WTC11 (cell line): ENCODE results near the gene SPHKAP.

Experiments
- ARID4B ChIP-seq: sonication (generic); formaldehyde crosslinking; IDR thresholded peaks from 2 replicates; pipeline ENCODE4 v1.8.0; 2023; ENCODE audit warnings: missing genetic modification reagents, mild to moderate bottlenecking, borderline replicate concordance
- ATF2 ChIP-seq: sonication (generic); formaldehyde crosslinking; IDR thresholded peaks from 2 replicates; pipeline ENCODE4 v1.8.1; 2022; ENCODE audit warnings: low read depth, missing genetic modification reagents, borderline replicate concordance
- ELF4 ChIP-seq: sonication (generic); formaldehyde crosslinking; IDR thresholded peaks from 2 replicates; pipeline ENCODE4 v1.8.1; 2022; ENCODE audit warnings: low read depth, mild to moderate bottlenecking, moderate library complexity, missing genetic modification reagents
- GABPB1 ChIP-seq: sonication (generic); formaldehyde crosslinking; IDR thresholded peaks from 2 replicates; pipeline ENCODE4 v1.8.1; 2023; ENCODE audit warnings: mild to moderate bottlenecking, missing genetic modification reagents
- JUN ChIP-seq: sonication (generic); formaldehyde crosslinking; IDR thresholded peaks from 2 replicates; pipeline ENCODE4 v1.8.0; 2023; ENCODE audit warnings: mild to moderate bottlenecking, missing genetic modification reagents
- NR2C2 ChIP-seq: sonication (generic); formaldehyde crosslinking; IDR thresholded peaks from 2 replicates; pipeline ENCODE4 v1.8.0; 2022; ENCODE audit warnings: mild to moderate bottlenecking, missing genetic modification reagents
- RELA ChIP-seq: sonication (generic); formaldehyde crosslinking; IDR thresholded peaks from 2 replicates; pipeline ENCODE4 v1.8.1; 2022; ENCODE audit warnings: missing genetic modification reagents, mild to moderate bottlenecking, borderline replicate concordance
- SP1 ChIP-seq: sonication (generic); formaldehyde crosslinking; conservative IDR thresholded peaks from 2 replicates; pipeline ENCODE4 v1.8.1; 2022; ENCODE audit warnings: missing genetic modification reagents
- USF2 ChIP-seq: sonication (generic); formaldehyde crosslinking; IDR thresholded peaks from 2 replicates; pipeline ENCODE4 v1.8.1; 2023; ENCODE audit warnings: mild to moderate bottlenecking, missing genetic modification reagents, moderate library complexity
- ZNF219 ChIP-seq: sonication (generic); formaldehyde crosslinking; IDR thresholded peaks from 2 replicates; pipeline ENCODE4 v1.8.0; 2023; ENCODE audit warnings: missing genetic modification reagents, mild to moderate bottlenecking, borderline replicate concordance
- TF ChIP-seq, protein P1 (sequence below): fragments of 200-600 bp; IDR thresholded peaks from 2 replicates; pipeline ENCODE4 v1.8.0; 2022; ENCODE audit warnings: antibody characterized with exemption

DNA sequence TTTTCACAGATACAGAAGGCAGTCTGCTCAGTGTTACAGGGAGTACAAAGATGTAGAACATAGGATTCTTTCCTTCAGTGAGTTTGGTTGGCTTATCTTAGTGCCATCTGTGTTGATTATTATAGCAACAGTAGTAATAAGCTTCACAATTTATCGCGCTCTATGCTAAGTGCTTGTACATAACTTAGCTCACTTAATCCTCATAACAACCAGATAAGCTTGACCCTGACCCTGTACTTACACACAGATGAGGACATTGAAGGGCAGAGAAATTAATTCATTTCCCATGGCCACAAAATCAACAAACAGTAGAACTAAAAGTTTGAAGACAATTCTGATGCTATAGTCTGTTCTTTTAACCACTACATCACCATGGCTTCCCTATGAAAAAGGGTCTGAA is 121.8 kb downstream of the SPHKAP start:
- TF ChIP-seq, protein P1, sequence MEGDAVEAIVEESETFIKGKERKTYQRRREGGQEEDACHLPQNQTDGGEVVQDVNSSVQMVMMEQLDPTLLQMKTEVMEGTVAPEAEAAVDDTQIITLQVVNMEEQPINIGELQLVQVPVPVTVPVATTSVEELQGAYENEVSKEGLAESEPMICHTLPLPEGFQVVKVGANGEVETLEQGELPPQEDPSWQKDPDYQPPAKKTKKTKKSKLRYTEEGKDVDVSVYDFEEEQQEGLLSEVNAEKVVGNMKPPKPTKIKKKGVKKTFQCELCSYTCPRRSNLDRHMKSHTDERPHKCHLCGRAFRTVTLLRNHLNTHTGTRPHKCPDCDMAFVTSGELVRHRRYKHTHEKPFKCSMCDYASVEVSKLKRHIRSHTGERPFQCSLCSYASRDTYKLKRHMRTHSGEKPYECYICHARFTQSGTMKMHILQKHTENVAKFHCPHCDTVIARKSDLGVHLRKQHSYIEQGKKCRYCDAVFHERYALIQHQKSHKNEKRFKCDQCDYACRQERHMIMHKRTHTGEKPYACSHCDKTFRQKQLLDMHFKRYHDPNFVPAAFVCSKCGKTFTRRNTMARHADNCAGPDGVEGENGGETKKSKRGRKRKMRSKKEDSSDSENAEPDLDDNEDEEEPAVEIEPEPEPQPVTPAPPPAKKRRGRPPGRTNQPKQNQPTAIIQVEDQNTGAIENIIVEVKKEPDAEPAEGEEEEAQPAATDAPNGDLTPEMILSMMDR: no peak
- no peak for TF ChIP-seq NR2C2 (CRISPR knock-in tag)
- TF ChIP-seq USF2 (CRISPR knock-in tag): no peak
- TF ChIP-seq RELA (CRISPR knock-in tag): no peak
- TF ChIP-seq ZNF219 (CRISPR knock-in tag): no peak
- no peak for TF ChIP-seq JUN (CRISPR knock-in tag)
- no peak for TF ChIP-seq ELF4
- no peak for TF ChIP-seq ATF2 (CRISPR knock-in tag)
- no peak for TF ChIP-seq SP1
- no peak for TF ChIP-seq GABPB1 (CRISPR knock-in tag)
- TF ChIP-seq ARID4B (CRISPR knock-in tag): no peak
